Skin epidermis (tissue), 12 donors: ENCODE measurements around the gene RNLS.

Experiments used
- H3K27ac ChIP-seq, 21 experiments: fragments of 200-600 bp; sonication (generic) in 11 of 21; one replicate each; pipeline ENCODE4 v1.5.0; 2020; ENCODE audit warnings: mild to moderate bottlenecking in 3 of 21, inconsistent platforms in 2 of 21, moderate library complexity in 2 of 21
- H3K4me3 ChIP-seq, 7 experiments: fragments of 200-600 bp; sonication (generic) in 2 of 7; one replicate each; pipeline ENCODE4 v1.5.0; 2020; ENCODE audit warnings: inconsistent platforms in 2 of 7, mild to moderate bottlenecking in 2 of 7, moderate library complexity in 1 of 7

RNLS gene

DNA sequence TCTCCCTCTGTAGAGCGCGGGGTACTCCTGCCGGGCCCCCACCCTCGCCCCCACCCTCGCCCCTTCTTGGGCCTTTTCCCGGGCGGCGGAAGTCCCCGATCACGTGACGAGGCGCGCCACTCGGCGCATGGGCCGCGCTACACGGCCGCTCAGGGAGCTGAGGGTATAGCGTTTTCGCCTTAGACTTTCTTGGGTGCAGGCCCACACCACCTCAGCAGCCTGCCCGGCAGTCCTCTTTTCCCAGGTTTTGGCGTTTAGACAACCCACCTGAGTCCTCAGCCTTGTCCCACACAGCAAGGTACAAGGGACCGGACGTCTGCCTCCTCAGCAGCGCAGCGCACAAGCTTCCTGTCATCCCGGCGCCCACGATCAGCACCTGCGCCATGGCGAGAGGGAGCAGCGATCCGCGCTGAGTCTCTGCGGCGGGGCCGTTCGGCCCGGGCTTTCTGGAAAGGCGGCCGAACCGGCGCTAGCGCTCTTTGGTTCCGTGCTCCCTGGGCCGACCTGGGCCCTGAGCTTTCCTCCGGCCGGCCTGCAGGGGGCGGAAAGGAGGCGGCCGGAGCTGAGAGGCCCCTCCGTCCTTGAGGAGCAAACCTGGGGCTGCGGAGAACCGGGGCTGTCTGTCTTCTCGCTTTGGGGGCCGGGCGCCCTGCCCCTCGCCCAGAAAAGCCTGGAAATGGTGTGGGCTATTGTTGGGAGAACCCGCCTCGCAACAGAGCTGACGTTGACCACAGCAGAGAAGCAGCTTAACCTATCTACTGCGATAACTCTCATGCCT lies at the start of gene RNLS:
Gene RNLS, minus strand, starts transcription at position 513 of the 778 bp plus-strand sequence.
- H3K27ac ChIP-seq: peak within 1 kb of the TSS; percentile 82 to 96 (median 90)

DNA sequence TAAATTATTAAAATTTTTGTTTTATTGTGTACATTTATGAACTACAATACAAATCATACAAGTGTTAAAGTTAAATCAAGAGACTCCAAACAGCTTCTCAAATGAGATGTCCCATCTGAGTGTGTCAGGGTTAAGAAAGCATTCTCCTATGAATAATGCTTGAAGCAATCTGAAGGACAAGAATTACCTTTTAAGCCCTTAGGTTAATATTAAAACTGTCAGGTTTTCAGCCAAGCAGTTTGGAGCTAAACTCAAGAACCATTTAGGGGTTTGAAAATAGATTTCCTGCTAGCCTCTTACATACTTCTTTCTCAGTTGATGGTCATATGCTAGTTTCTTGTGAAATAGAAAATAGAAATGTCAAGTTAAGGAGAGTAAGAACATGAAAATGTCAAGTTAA lies 41.7 kb upstream of the RNLS start:
- Histone ChIP-seq H3K27ac (no peak overlapping the region), H3K4me3 (no peak overlapping the region)

More for the DNA sequence above, at the start of gene RNLS:
- peak within 1 kb of the TSS; percentile 50 to 75 (median 59) for H3K4me3 ChIP-seq

DNA sequence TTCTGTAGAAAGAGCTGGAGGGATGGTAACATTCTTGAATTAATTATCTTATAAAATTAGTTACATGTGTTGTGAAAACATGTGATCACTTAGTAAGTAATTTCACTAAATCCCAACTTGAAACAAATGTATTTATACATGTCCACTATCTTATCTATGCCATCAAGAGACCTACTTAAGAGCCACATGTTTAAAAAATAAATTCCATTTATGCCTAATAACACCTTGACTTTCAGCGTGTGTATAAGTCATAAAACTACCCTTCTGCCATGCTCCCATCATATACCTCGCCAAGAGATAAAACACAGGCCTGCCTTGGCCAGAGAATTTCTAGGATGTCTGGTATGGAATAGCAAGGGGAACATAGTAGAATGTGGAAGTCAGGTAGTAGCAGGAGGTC lies 40.7 kb upstream of the RNLS start:
- Histone ChIP-seq H3K27ac (no peak overlapping the region), H3K4me3 (no peak overlapping the region)

DNA sequence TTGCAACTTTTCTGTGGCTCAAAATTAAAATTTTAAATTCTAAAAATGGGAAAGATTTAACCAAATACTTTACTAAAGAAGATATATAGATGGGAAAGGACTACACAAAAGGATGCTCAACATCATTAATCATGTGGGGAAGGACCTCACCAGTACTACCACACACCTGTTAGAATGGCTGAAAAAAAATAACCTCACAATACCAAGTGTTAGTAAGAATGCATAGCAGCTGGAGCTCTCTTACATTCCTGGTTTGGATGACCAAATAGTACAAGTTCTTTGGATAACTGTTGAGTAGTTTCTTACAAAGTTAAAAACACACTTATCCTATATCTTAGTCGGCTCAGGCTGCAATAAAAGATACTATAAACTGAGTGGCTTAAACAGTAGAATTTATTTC lies 37.3 kb upstream of the RNLS start:
- H3K4me3 ChIP-seq: no peak overlapping the region

DNA sequence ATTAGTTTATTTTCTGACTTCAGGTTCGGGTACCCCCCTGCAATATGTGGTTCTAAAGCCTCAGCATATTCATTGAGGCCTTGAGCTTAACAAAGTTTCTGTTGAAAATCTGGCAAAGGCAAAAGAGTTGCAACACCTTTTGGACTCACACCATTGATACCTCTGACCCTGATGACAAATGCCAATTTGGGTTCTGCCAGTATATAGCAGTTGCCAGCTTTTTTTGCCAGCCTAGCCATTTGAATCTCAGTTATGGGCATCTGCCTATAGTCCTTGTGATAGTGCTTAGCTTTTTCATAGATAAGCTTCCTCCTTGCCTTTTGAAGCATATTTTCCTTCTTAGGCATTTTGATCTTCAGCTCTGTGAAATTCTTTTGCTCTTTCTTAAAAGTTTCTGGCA lies 35.4 kb upstream of the RNLS start:
- H3K27ac ChIP-seq: no peak overlapping the region
- no peak overlapping the region for H3K4me3 ChIP-seq

More for the DNA sequence above, 37.3 kb upstream of the RNLS start:
- H3K27ac ChIP-seq: no peak overlapping the region

DNA sequence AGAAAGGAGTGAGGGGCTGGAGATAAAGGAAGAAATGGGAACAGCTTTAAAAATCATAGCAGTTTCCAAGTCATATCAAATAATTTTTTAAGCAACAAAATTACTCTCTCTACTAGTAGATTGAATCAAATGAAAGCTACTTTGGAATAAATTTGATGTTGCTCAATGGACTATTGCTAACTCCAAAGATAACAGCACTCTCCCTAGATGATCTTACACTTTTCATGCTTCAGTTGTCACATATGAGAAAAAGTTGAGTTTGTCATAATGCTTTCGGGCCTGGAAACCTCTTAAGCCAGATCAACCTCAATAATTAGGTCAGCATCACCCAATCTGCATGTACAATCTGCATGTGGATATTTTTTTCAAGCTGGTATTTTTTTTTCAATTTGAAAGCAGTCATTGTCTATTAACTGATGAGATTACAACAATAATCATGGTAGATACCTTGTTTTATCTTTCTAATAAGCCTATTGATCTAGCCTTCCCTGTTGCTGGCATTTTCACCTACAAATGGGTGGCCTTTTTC lies 34.7 kb upstream of the RNLS start:
- Histone ChIP-seq H3K4me3 (no peak overlapping the region), H3K27ac (no peak overlapping the region)

DNA sequence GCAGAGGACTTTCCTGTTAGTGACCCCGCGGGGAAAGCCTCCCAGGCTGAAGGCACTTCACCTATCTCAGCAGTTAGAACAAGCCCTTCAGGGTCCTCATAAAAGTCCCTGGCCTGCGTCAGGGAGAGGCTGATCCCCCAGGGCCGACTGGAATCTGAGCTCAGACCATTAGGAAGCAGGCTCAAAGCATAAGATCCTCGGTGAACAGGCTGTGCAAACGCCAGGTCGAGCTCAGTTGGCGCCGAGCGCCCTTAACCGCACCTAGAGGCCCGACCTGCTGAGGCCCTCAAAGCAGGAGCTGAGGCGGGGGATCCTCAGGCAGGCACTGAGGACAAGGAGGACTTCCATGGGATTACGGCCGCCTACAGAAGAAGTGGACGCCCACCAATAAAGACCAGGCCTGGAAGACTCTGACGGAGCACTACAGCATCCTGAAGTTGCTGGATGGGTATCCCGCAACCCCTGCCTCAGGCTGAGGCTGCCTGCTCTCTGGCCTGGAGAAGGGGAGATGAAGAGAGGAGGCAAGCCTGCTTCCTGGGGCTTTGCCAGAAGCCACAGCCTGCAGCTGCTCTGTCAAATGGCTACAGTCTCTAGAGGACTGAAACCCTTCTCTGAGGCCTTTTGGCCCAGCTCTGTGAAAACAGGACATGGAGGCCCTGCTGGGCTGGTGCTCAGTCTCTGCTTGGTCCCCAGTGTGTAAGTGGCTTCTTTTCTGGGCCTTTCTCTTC lies 33.3 kb upstream of the RNLS start:
- H3K27ac ChIP-seq: no peak overlapping the region
- H3K4me3 ChIP-seq: no peak overlapping the region

DNA sequence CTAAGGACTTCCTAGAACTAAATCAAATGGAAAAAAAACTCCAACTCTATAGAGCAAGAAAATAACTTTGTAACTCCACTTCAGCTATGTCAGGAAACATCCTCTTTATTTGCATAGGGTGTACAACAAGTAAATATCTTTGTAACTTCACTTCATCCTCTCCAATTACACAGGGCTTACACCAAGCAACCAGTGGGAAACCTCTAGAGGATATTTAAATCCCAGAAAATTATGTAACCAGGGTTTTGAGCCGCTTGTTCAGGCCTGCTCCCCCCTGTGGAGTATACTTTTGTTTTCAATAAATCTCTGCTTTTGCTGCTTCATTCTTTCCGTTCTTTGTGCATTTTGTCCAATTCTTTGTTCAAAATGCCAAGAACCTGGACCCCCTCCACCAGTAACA lies 25.7 kb upstream of the RNLS start:
- Histone ChIP-seq H3K27ac (no peak overlapping the region), H3K4me3 (no peak overlapping the region)

DNA sequence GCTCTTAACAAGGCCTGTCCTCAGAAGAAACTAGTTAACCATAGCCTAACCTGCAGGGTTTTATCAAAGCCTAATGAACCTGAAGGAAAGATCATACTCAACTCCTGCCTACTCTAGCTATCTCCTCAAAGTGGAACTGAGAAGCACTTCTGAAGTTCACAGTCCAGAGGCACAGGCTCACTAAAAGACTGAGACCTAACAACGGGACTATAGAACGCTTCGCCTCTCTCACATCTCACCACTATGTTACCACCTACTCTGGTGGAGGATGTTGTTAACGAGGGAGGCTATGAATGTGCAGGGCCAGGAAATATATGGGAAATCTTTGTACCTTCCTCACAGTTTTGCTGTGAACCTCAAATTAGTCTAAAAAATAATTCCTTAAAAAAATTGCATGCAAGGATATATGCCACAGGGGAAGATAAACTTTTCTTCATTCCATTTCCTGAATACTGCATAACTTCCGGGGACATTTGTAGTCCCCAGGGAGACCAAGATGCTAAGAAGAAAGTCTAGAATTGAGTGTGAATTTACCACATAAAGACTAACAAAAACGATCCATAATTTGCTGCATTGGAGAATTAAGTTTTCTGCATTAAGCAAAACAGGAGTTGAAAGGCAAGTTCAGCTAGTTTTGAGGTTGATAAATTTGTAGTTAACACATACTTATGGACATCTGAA lies 25.1 kb upstream of the RNLS start:
- Histone ChIP-seq H3K27ac (no peak overlapping the region), H3K4me3 (no peak overlapping the region)

DNA sequence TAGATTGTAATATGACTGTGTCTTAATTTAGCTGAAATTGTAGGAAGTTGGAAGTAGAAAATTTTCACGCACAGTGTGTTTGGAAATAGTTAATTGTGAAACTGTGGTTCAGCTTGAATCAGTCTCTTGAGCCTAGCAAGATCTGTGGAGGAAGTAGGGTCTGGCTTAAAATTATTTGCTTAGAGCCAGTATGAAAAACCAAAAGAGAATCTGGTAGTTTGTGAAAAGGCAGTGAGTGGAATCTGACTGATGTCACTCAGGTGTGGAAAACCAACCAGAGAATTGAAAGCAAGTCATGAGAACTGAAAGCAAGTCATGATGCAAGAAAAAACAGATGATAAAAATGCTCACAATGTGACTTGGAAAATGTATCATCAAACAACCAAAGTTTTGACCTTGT lies 14.9 kb upstream of the RNLS start:
- no peak overlapping the region for H3K27ac ChIP-seq
- H3K4me3 ChIP-seq: no peak overlapping the region

DNA sequence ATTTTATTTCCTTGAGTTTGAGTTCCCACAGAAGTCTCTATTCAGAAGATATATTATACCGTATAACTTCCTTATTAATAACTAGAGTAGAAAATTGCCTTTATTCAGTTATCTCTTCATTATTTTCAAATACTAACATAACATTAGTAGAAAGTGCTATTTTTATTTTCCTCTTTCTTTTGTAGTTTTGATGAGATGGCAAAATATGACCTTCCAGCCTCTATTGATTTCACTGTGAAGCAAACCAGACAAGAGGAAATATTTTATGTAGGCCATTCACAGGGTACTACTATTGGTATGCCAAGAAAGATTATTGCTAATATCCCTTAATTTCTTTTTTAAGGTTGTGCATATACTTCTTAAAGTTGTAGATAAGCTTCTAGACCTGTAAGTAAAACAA lies 11.4 kb upstream of the RNLS start:
- H3K27ac ChIP-seq: no peak overlapping the region

DNA sequence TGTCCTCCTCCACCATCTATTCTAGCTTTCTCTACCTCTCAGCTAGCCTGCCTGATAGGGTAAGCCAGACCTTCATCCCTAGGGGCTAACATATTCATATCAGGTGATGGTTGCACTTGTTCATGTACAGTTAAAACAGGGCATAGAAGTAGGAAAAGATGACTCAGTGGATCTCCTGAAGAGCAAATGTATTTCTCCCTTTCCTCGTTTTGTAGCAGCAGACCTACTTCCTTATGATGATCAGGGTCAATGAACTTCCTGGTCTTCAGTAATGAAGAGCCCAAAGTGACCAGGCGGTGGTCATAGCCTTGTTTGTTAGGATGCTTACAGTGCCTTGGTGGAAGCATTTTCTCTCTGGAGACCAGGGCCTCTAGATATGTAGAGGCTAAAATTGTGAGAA lies 9.8 kb upstream of the RNLS start:
- Histone ChIP-seq H3K4me3 (no peak overlapping the region), H3K27ac (no peak overlapping the region)

More for the DNA sequence above, 11.4 kb upstream of the RNLS start:
- no peak overlapping the region for H3K4me3 ChIP-seq

DNA sequence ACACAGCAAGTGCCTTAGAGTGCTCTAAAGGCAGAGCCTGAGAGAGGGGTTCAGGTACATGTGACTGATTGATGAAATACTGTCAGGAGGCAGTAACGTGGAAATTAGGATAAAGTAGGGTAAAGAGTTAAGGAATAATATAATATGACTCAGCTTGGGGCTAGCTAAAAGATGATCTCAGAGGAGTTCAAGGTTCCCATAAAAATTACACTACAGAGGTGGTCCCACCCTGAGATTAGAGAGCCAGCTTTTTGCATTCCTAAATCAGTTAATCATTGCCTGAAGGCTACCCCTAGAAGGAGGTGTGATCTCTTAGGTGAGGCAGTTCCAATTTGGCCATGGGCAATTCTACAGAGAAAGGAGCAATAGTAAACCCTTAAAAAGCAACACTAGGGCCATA lies 9.3 kb upstream of the RNLS start:
- no peak overlapping the region for H3K4me3 ChIP-seq
- no peak overlapping the region for H3K27ac ChIP-seq

DNA sequence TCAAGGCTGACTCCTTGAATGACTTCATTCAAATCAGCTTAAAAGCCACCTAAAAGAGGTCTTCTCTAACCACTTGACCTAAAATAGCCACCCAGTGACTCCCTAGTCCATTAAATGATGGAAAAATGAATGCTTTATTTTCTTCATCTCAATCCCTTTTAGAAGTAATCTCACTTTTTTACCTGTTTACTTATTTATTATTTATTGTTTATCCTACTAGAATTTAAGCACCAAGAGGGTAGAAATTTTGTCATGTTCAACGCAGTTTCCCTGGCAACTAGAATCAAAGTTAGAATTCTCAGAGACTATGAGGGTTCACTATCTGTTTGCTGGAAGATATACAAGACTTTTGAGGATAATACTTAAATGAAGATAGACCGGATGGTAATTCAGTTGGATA lies 3.3 kb upstream of the RNLS start, which contains the start of gene LIPJ:
Gene LIPJ, plus strand, starts transcription at position 301 of the 400 bp plus-strand sequence. CDS start 3,926 bp downstream, outside the sequence.
- no peak within 1 kb of the TSS for H3K27ac ChIP-seq
- no peak within 1 kb of the TSS for H3K4me3 ChIP-seq

DNA sequence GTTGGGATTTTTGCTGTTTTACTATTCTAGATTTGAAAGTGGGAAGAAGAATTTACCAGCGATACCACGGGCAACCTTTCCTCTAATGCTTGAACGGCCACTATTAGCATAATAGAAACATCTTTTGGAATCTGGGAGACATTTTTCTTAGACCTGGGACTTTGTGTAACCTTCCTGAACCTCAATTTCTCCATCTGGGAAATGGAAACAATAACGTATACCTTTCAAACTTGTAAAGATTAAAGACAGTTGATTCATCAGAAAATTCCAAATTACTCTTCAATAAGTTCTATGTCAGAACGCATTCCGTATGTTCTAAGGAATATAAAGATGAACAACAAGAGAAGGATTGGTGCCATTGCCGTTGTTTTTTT lies 453 bp upstream of the RNLS start:
- H3K4me3 ChIP-seq: peak overlapping the region; percentile 50 to 75 (median 59)
- peak overlapping the region in 20 of 21 experiments; percentile 82 to 96 (median 90) for H3K27ac ChIP-seq

DNA sequence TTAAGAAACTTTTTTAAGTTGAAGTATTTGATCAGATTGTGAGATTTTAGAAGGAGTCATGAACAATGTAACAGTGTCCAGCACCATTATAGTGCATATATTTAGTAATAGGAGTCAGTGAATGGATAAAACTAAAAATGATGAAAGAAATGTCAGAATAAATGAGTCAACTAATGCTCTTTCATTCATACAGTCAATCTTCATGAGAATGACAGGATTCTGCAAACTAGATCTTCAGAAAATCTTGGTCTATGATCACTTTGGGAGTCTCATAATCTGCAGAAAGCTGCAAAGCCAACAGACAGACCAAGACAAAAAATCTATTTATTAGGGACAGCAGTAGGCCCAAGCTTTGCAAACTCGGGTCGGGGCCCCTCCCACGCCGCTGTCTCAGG lies 710 bp downstream of the RNLS start:
- Histone ChIP-seq H3K4me3 (peak overlapping the region; percentile 50 to 75 (median 59)), H3K27ac (peak overlapping the region; percentile 82 to 96 (median 90))

DNA sequence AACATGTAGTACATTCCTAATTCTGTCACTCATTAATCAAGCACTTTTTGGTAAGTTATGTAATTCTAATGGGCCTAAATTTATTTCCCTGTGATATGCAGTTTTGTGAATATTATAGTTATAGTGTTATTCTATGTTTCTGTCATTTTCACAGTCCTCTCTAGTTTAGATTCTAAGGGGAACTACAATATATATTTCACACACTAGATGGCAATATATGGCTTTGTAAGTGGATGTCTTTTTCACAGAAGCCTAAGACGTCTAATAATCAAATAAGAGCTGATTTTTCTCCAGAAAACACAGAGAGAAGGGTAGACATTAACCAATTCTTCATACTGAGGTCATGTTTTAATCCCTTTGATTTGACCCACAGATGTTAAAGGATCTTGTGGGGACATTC lies 18.0 kb downstream of the RNLS start:
- H3K27ac ChIP-seq: no peak overlapping the region
- H3K4me3 ChIP-seq: no peak overlapping the region

DNA sequence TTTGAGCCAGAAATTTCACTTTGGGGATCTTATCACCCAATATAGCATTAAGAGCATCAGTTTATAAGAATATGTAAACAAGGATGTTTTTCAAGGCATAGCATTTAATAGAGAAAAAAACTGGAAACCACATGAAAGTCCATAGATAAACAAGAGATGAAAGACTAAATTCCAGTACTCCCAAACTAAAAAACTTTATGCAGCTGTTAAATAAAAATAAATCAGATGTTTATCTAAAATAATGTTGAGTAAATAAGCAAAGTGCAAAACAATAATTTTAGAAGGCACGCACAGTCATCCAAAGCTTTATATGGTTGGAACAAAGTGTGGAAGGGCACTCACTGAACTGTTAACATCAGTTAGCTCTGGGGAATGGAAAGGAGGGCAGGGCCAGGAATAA lies 21.0 kb downstream of the RNLS start:
- Histone ChIP-seq H3K4me3 (no peak overlapping the region), H3K27ac (no peak overlapping the region)

DNA sequence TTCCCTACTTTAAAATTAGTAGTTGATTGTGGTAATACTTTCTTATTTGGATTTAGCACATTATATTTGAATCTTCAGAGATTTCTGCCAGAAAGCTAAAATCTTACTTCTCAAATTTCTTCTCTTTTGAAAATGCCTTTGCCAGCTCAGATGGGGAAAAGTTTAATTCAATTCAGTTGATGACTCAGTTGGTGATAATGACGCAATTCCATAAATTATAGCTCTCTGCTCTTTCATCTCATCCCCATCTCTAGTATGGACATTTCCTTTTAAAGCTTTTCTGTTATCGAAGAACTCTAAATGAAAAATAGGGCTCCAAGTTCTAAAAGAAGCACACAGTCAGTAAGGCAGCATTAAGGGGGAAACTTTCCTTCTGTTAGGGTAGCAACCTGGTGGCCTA lies 25.5 kb downstream of the RNLS start:
- H3K27ac ChIP-seq: no peak overlapping the region
- H3K4me3 ChIP-seq: no peak overlapping the region

DNA sequence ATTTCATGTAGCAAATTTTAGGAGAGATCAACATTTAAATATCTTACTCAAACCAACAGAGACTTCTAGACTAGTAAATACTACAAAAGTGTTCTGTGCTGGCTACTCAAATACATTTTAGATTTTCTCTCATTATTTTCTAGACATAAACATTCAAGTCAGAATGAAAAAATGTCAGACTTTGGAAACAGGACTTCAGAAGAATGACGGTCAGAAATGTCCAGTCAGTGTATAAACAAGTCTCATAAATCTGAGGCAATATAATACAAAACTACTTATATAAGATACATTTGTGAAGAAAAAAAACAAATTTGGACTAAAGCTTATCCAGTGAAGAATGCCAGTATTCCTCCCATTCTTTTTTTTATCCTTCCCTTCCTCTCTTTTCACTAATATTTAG lies 25.9 kb downstream of the RNLS start:
- Histone ChIP-seq H3K27ac (no peak overlapping the region), H3K4me3 (no peak overlapping the region)
